SK-N-MC (cell line): ENCODE data around the gene OCA2.
"Not testable (repeated sequence)": the region's sequence is repeated elsewhere in the genome, so short reads cannot be mapped to it uniquely, and the experiment has no call there.

Source experiments
- DNase-seq: peaks from one replicate; pipeline ENCODE4 v3.0.0-alpha.2; 2011; ENCODE audit warnings: low read depth, low spot score
- H3K27ac ChIP-seq: fragments of 200-600 bp; sonication (generic); 2 replicates; pipeline ENCODE4 v1.5.1; 2016; ENCODE audit warnings: mixed run types
- H3K36me3 ChIP-seq: fragments of 200-600 bp; sonication (generic); 2 replicates; pipeline ENCODE4 v1.6.1; 2017; ENCODE audit warnings: antibody characterized with exemption, low read length, mixed read lengths; ENCODE audit not compliant: insufficient read depth
- H3K4me3 ChIP-seq: fragments of 200-600 bp; sonication (generic); 2 replicates; pipeline ENCODE4 v1.5.1; 2016
- H3K9ac ChIP-seq: fragments of 200-600 bp; sonication (generic); 2 replicates; pipeline ENCODE4 v1.8.0; 2017; ENCODE audit warnings: mixed run types, mixed read lengths; ENCODE audit not compliant: insufficient read length
- H3K9me3 ChIP-seq: fragments of 200-600 bp; sonication (generic); 2 replicates; pipeline ENCODE4 v1.6.1; 2017; ENCODE audit warnings: low read depth, mild to moderate bottlenecking, antibody characterized with exemption, low read length, moderate library complexity, mixed read lengths
- EZH2 ChIP-seq: fragments of 200-600 bp; sonication (generic); IDR thresholded peaks from one replicate; pipeline ENCODE4 v1.6.1; 2017; ENCODE audit warnings: antibody characterized with exemption
- FOXP2 ChIP-seq: optimal IDR thresholded peaks from 2 replicates; pipeline ENCODE3; 2011; ENCODE audit warnings: mild to moderate bottlenecking, moderate library complexity; ENCODE audit not compliant: insufficient read depth; ENCODE audit errors: extremely low read length, control extremely low read depth
- POLR2AphosphoS5 ChIP-seq: IDR thresholded peaks from 2 replicates; pipeline ENCODE4 v1.6.1; 2012; ENCODE audit warnings: mild to moderate bottlenecking, low read depth, low read length, borderline replicate concordance

Gene OCA2

GRCh38 chr15:27955087-27955486 lies 144.0 kb downstream of the OCA2 start:
- TF ChIP-seq FOXP2 (no peak), EZH2 (no peak), POLR2AphosphoS5 (no peak)
- Histone ChIP-seq H3K9me3 (no peaks in the 10 kb centered on the region), H3K4me3 (no peak overlapping the region), H3K9ac (no peak overlapping the region), H3K27ac (no peak overlapping the region), H3K36me3 (no peaks in the 10 kb centered on the region)
- DNase-seq = no peak

GRCh38 chr15:27952593-27952992 lies 146.5 kb downstream of the OCA2 start:
- H3K9ac ChIP-seq, DNase-seq, H3K9me3 ChIP-seq, H3K36me3 ChIP-seq, H3K27ac ChIP-seq, H3K4me3 ChIP-seq: not testable (repeated sequence)

- Histone ChIP-seq H3K9me3 (no peaks in the 10 kb centered on the region), H3K9ac (no peak overlapping the region), H3K4me3 (no peak overlapping the region), H3K27ac (no peak overlapping the region), H3K36me3 (no peaks in the 10 kb centered on the region)
- DNase-seq = no peak
- no peak for TF ChIP-seq FOXP2
- TF ChIP-seq EZH2 = no peak
- no peak for TF ChIP-seq POLR2AphosphoS5
Observed at GRCh38 chr15:27951191-27951890, 147.8 kb downstream of the OCA2 start.

GRCh38 chr15:27949089-27949488 lies 150.0 kb downstream of the OCA2 start:
- Histone ChIP-seq H3K9ac (no peak overlapping the region), H3K36me3 (no peaks in the 10 kb centered on the region), H3K9me3 (no peaks in the 10 kb centered on the region), H3K4me3 (no peak overlapping the region), H3K27ac (no peak overlapping the region)
- TF ChIP-seq POLR2AphosphoS5 = no peak
- no peak for TF ChIP-seq EZH2
- TF ChIP-seq FOXP2 = no peak
- no peak for DNase-seq

- Histone ChIP-seq H3K9me3 (no peaks in the 10 kb centered on the region), H3K27ac (no peak overlapping the region), H3K4me3 (no peak overlapping the region), H3K36me3 (no peaks in the 10 kb centered on the region), H3K9ac (no peak overlapping the region)
- TF ChIP-seq POLR2AphosphoS5 (no peak), EZH2 (no peak), FOXP2 (no peak)
- DNase-seq = no peak
Observed at GRCh38 chr15:27939246-27939645, 159.9 kb downstream of the OCA2 start.

- Histone ChIP-seq H3K36me3 (no peaks in the 10 kb centered on the region), H3K9me3 (no peaks in the 10 kb centered on the region), H3K9ac (no peak overlapping the region), H3K4me3 (no peak overlapping the region), H3K27ac (no peak overlapping the region)
- TF ChIP-seq EZH2 (no peak), FOXP2 (no peak), POLR2AphosphoS5 (no peak)
- no peak for DNase-seq
Observed at GRCh38 chr15:27937851-27938250, 161.3 kb downstream of the OCA2 start.

- Histone ChIP-seq H3K36me3 (no peaks in the 10 kb centered on the region), H3K27ac (no peak overlapping the region), H3K9ac (no peak overlapping the region), H3K9me3 (no peaks in the 10 kb centered on the region), H3K4me3 (no peak overlapping the region)
- TF ChIP-seq FOXP2 = no peak
- TF ChIP-seq EZH2 = no peak
- no peak for TF ChIP-seq POLR2AphosphoS5
- DNase-seq = no peak
Observed at GRCh38 chr15:27936164-27936563, 163.0 kb downstream of the OCA2 start.

GRCh38 chr15:27935328-27935727 lies 163.8 kb downstream of the OCA2 start:
- TF ChIP-seq POLR2AphosphoS5 (no peak), FOXP2 (no peak), EZH2 (no peak)
- Histone ChIP-seq H3K9ac (no peak overlapping the region), H3K36me3 (no peaks in the 10 kb centered on the region), H3K4me3 (no peak overlapping the region), H3K9me3 (no peaks in the 10 kb centered on the region), H3K27ac (no peak overlapping the region)
- no peak for DNase-seq

GRCh38 chr15:27934782-27935181 lies 164.3 kb downstream of the OCA2 start:
- H3K36me3 ChIP-seq = no peaks in the 10 kb centered on the region
- H3K27ac ChIP-seq = no peak overlapping the region
- no peak for TF ChIP-seq EZH2
- TF ChIP-seq FOXP2 = no peak
- no peak for TF ChIP-seq POLR2AphosphoS5
- no peak for DNase-seq
- H3K4me3 ChIP-seq = no peak overlapping the region
- no peak overlapping the region for H3K9ac ChIP-seq
- H3K9me3 ChIP-seq = no peaks in the 10 kb centered on the region
